Keratinocyte (primary cell): ENCODE results near the gene MYH2. TPM values are rescaled to one million over a fixed set of nuclear protein-coding genes. Genes with fewer than 3 reads are reported as not detected.

ENCODE experiments used
- DNase-seq: peaks from one replicate; pipeline ENCODE4 v3.0.0-alpha.2; 2011; ENCODE audit warnings: low read depth, missing footprints, low spot score
- FAIRE-seq: peaks from 2 replicates; lab custom pipeline; 2011; peaks lifted over from hg19 to GRCh38; lab: Jason Lieb, UNC
- H2AFZ ChIP-seq: 2 replicates; pipeline ENCODE4 v1.6.0; 2012; ENCODE audit warnings: low read length, control low read depth, inconsistent platforms; ENCODE audit not compliant: control insufficient read depth
- H3K27ac ChIP-seq: 2 replicates; pipeline ENCODE4 v1.5.1; 2011; ENCODE audit warnings: low read length; ENCODE audit not compliant: control insufficient read depth, insufficient read depth
- H3K27me3 ChIP-seq: 3 replicates; pipeline ENCODE4 v1.6.0; 2011; ENCODE audit warnings: low read length; ENCODE audit not compliant: control insufficient read depth, insufficient read depth; ENCODE audit errors: extremely low read depth
- H3K36me3 ChIP-seq, 2 experiments: 2 replicates in 1 of 2; 3 replicates in 1 of 2; pipeline ENCODE4 v1.5.1; 2011; ENCODE audit warnings: low read length in 2 of 2, mild to moderate bottlenecking in 1 of 2; ENCODE audit not compliant: control insufficient read depth in 2 of 2, insufficient read depth in 2 of 2; ENCODE audit errors: extremely low read depth in 1 of 2
- H3K4me1 ChIP-seq: 3 replicates; pipeline ENCODE4 v1.5.1; 2011; ENCODE audit warnings: low read length; ENCODE audit not compliant: control insufficient read depth, insufficient read depth; ENCODE audit errors: extremely low read depth
- H3K4me2 ChIP-seq: 3 replicates; pipeline ENCODE4 v1.6.0; 2011; ENCODE audit warnings: low read depth, low read length; ENCODE audit not compliant: control insufficient read depth, insufficient read depth; ENCODE audit errors: extremely low read depth
- H3K4me3 ChIP-seq, 3 experiments: fragments of 200-600 bp in 1 of 3; sonication (generic) in 1 of 3; 2 replicates in 2 of 3; 3 replicates in 1 of 3; pipeline ENCODE4 v1.5.1; 2011 to 2016; ENCODE audit warnings: low read length in 3 of 3, mild to moderate bottlenecking in 3 of 3, control low read depth in 2 of 3, inconsistent platforms in 1 of 3, low read depth in 1 of 3, mixed read lengths in 1 of 3, mixed run types in 1 of 3, moderate library complexity in 1 of 3; ENCODE audit not compliant: control insufficient read depth in 2 of 3, insufficient read depth in 2 of 3; ENCODE audit errors: extremely low read depth in 1 of 3
- H3K79me2 ChIP-seq: 2 replicates; pipeline ENCODE4 v1.6.0; 2012; ENCODE audit warnings: low read length; ENCODE audit not compliant: control insufficient read depth, insufficient read depth
- H3K9ac ChIP-seq: 3 replicates; pipeline ENCODE4 v1.6.0; 2011; ENCODE audit warnings: low read length; ENCODE audit not compliant: control insufficient read depth, insufficient read depth; ENCODE audit errors: extremely low read depth
- H3K9me1 ChIP-seq: 3 replicates; pipeline ENCODE4 v1.6.0; 2011; ENCODE audit warnings: low read length; ENCODE audit not compliant: control insufficient read depth, insufficient read depth; ENCODE audit errors: extremely low read depth
- H3K9me3 ChIP-seq: 2 replicates; pipeline ENCODE4 v1.5.1; 2012; ENCODE audit warnings: low read depth, low read length; ENCODE audit not compliant: control insufficient read depth
- H4K20me1 ChIP-seq: 3 replicates; pipeline ENCODE4 v1.6.0; 2011; ENCODE audit warnings: low read length; ENCODE audit not compliant: control insufficient read depth, insufficient read depth; ENCODE audit errors: extremely low read depth
- EZH2 ChIP-seq: IDR thresholded peaks from one replicate; pipeline ENCODE4 v1.6.1; 2012; ENCODE audit warnings: inconsistent platforms, mild to moderate bottlenecking, low read length, moderate library complexity
- dilution Hi-C: fragments of 300-500 bp; cut with MboI; formaldehyde crosslinking; loops from one replicate; pipeline ENCODE4 v1.7.0; 2020; ENCODE audit warnings: low sequenced_read_pairs; ENCODE audit not compliant: extremely low pct_ligation_motif_present
- polyA plus RNA-seq, 5 experiments: library from polyadenylated mRNA; depleted of rRNA in 3 of 5; stranded (reverse) in 3 of 5; stranded (forward) in 1 of 5; unstranded in 1 of 5; fragments of >200 nt; gene quantifications; 1 replicate in 1 of 5; 2 replicates in 3 of 5; 3 replicates in 1 of 5; pipeline versions ENCODE4 v1.2.1 to v1.2.3, GENCODE V29; 2011 to 2012; ENCODE audit warnings: missing spikeins in 2 of 5, low read depth in 1 of 5, low replicate concordance in 1 of 5
- TF ChIP-seq, protein P1 (sequence below), 3 experiments: IDR thresholded peaks in 1 of 3; conservative IDR thresholded peaks in 1 of 3; optimal IDR thresholded peaks in 1 of 3; 2 replicates in 2 of 3; 3 replicates in 1 of 3; pipeline versions ENCODE3 to v1.5.1; 2011; ENCODE audit warnings: low read length in 3 of 3, mild to moderate bottlenecking in 3 of 3, moderate library complexity in 2 of 3, control low read depth in 1 of 3, inconsistent platforms in 1 of 3; ENCODE audit not compliant: insufficient read depth in 2 of 3; ENCODE audit errors: extremely low read depth in 1 of 3

The MYH2 gene
- polyA plus RNA-seq, 1 donor (not counting 4 experiments of a cell fraction or from before 2014, with no cell fraction given), result not detected

DNA sequence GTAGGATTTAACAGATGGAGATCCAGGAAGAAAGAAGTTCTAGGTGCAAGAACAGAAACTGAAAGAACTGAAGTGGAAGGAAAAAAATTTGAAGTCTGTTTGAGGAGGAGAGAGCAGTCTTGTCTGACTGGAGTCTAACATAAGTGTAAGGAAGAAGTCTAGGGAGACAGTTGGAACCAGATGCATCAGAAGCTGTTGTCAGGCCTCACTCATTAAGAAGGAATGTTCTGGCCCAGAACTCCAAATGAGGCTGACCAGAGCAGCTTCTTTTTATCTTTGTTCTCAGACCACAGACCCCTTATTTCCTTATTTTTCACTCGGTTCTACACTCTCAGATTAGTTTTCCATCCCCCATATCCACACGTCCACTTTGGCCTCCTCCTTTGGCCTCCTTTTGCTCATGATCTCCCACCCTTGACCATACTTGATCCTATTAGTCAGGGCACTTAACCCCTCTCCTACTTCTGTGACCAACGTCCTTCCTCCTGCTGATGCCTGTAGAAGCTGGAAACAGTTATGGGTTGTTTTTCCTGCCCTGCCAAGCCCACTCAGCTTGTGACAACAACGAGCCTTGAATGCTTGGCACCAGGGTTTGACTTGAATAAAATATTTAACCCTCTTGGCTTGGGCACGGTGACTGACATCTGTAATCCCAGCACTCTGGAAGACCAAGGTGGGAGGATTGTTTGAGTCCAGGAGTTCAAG lies 7.0 kb upstream of the MYH2 start:
- no peaks in the 10 kb centered on the region for H3K4me1 ChIP-seq
- no peak for FAIRE-seq
- TF ChIP-seq, protein P1, sequence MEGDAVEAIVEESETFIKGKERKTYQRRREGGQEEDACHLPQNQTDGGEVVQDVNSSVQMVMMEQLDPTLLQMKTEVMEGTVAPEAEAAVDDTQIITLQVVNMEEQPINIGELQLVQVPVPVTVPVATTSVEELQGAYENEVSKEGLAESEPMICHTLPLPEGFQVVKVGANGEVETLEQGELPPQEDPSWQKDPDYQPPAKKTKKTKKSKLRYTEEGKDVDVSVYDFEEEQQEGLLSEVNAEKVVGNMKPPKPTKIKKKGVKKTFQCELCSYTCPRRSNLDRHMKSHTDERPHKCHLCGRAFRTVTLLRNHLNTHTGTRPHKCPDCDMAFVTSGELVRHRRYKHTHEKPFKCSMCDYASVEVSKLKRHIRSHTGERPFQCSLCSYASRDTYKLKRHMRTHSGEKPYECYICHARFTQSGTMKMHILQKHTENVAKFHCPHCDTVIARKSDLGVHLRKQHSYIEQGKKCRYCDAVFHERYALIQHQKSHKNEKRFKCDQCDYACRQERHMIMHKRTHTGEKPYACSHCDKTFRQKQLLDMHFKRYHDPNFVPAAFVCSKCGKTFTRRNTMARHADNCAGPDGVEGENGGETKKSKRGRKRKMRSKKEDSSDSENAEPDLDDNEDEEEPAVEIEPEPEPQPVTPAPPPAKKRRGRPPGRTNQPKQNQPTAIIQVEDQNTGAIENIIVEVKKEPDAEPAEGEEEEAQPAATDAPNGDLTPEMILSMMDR (optimal IDR thresholded peaks at IDR 0.05 in 1 of 3, IDR thresholded peaks at IDR 0.05 in 1 of 3, conservative IDR thresholded peaks at IDR 0.05 in 1 of 3; ENCODE audit: extremely low read depth in 1 of 3, insufficient read depth in 2 of 3, low read length in 3 of 3), result no peak
- TF ChIP-seq EZH2, result no peak
- H3K9ac ChIP-seq, result no peak overlapping the region
- dilution Hi-C loops, result no loop called here
- no peak overlapping the region for H2AFZ ChIP-seq
- no peak overlapping the region for H3K27ac ChIP-seq
- no peak overlapping the region for H3K4me3 ChIP-seq
- H3K27me3 ChIP-seq, result no peaks in the 10 kb centered on the region
- no peaks in the 10 kb centered on the region for H3K9me1 ChIP-seq
- H3K79me2 ChIP-seq, result no peaks in the 10 kb centered on the region
- no peaks in the 10 kb centered on the region for H3K36me3 ChIP-seq
- H3K4me2 ChIP-seq, result no peak overlapping the region
- H3K9me3 ChIP-seq, result no peaks in the 10 kb centered on the region
- no peak for DNase-seq
- no peaks in the 10 kb centered on the region for H4K20me1 ChIP-seq

DNA sequence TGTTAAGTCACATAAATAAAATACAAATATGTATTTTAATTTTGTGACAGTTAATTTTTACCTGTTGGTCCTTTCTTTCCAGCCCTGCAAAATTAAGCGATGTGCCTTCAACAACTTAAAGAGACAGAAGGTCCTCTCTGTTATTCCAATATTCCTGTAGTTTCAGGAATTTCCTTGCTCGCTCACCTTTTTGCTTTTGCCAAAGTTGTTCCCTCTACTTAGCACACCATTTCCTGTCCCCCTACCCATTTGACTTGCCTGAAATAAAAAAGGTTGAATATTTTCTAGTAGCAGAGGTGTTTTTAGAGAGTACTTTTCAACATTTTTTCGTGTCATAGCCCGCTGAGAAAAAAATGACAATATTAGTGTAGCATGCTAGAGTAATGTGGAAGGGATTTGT lies 556 bp upstream of the MYH2 start:
- Histone ChIP-seq H3K27me3 (no peaks in the 10 kb centered on the region), H3K79me2 (no peaks in the 10 kb centered on the region), H3K9ac (no peak overlapping the region), H3K4me3 (no peak overlapping the region), H3K9me3 (no peaks in the 10 kb centered on the region), H3K9me1 (no peaks in the 10 kb centered on the region), H3K4me1 (no peaks in the 10 kb centered on the region), H2AFZ (no peak overlapping the region), H3K4me2 (no peak overlapping the region), H3K27ac (no peak overlapping the region), H4K20me1 (no peaks in the 10 kb centered on the region), H3K36me3 (no peaks in the 10 kb centered on the region)
- dilution Hi-C loops, result no loop called here
- FAIRE-seq (no peak), DNase-seq (no peak)
- TF ChIP-seq, protein P1 (optimal IDR thresholded peaks at IDR 0.05 in 1 of 3, IDR thresholded peaks at IDR 0.05 in 1 of 3, conservative IDR thresholded peaks at IDR 0.05 in 1 of 3; ENCODE audit: extremely low read depth in 1 of 3, insufficient read depth in 2 of 3, low read length in 3 of 3), result no peak
- TF ChIP-seq EZH2, result no peak
